EH (cell line): Measurements from ENCODE around the gene NDFIP2.

ENCODE experiments used
- DNase-seq: peaks from one replicate; pipeline ENCODE4 v3.0.0-alpha.2; 2015; ENCODE audit warnings: low read depth

NDFIP2 gene

DNA sequence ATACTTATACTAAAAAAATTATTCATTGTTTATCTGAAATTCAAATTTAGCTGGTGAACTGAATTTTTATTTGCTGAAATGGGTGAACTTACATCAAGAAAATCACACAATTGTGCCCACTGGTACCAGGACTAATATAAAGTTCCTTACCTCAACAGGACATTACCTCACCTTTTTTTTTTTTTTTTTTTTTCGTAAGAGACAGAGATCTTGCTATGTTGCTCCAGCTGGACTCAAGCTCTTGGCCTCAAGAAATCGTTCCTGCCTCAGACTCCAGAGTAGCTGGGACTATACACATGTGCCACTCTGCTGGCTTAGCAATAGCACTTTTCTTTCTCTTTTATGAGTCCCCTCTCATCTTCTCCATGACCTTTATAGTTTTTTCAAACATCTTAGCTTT is 22.5 kb upstream of the NDFIP2 start:
- no peak for DNase-seq

DNA sequence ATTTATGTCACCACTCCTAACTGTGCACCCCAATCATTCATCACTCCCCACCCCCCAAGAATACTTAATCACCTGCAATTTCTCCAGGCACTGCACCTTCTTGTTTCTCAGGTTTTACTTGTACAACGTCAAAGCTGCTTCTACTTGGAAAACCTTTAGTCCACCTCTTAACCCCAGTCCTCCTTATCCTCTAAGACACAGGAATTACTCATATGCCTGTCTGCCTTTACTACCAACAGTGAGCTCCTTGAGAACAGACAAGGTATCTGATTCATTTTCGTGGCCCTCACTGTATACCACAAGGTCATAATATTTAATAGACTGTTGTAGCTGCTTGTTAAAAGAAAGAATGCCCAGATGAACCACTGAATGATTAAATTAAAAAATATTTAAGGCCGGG is 21.0 kb upstream of the NDFIP2 start:
- DNase-seq: no peak

DNA sequence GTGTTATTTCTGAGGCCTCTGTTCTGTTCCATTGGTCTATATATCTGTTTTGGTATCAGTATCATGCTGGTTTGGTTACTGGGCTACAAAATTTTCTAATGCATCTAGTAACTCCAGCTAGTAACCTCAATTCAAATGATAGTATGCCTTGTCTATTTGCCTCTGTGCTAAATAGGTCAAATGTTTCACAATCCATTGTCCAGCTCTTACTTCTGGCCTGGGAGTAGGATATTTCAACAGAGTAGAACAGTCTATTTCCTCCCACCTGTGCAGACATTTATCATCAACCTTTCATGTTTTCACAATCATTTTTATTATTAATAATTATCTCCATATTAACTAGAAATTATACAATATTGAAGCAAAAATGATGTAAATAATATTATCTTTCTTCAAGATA is 18.1 kb upstream of the NDFIP2 start:
- DNase-seq: no peak

DNA sequence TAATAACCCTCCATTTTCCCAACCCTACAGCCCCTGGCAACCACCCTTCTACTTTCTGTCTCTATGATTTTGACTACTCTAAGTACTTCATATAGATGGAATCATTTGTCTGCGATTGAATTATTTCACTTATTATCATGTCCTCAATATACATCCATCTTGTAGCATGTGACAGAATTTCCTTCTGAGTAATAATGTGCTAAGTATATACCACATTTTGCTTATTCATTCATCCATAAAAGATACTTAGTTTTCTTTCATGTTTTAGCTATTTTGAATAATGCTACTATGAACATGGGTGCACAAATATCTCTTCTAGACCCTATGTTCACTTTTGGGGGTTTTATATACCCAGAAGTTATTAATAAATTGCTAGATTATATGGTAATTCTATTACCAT is 17.4 kb upstream of the NDFIP2 start:
- no peak for DNase-seq

DNA sequence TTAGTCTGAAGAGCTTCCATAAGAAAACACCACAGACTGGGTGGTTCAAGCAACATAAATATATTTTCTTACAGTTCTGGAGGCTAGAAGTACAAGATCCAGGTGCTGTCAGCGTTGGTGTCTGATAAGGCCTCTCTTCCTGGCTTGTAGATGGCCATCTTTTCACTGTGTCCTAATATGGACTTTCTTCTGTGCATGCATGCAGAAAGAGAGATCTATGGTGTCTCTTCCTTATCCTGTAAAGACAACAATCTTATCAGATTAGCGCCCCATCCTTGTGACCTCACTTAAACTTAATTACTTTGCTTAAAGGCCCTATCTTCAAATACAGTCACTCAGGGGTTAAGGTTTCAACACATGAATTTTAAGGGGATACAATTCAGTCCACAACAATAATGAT is 14.1 kb upstream of the NDFIP2 start:
- no peak for DNase-seq

DNA sequence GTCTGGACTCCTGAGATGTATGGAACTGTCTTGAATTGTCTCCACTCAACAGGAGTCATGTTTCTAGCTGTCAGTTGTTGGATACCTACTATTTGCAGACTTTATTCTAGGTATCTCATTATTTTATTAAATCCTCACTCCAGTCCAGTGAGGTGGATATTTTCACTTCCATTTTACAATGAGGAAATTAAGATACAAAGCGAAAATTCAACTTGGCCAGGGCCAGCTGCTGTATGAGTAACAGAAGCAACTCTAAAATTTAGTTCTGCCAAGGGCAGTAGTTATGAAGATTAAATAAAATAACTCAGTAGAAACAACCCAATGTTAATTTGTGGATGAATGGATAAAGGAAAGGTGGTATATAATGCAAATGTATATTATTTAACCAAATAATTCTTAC is 12.6 kb upstream of the NDFIP2 start:
- DNase-seq: no peak

DNA sequence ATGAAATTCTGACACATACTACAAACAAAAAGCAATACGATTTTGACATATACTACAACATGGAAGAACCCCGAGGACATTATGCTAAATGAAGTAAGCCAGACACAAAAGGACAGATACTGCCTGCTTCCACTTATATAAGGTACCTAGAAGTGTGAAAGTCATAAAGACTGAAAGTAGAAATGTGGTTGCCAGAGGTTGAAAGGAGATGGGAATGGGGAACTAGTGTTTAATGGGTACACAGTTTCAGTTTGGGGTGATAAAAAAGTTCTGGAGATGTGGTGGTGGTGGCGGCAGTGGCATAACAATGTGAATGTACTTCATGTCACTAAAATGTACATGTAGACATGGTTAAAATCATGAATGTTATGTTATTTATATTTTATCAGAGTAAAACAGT is 12.1 kb upstream of the NDFIP2 start:
- DNase-seq: no peak

DNA sequence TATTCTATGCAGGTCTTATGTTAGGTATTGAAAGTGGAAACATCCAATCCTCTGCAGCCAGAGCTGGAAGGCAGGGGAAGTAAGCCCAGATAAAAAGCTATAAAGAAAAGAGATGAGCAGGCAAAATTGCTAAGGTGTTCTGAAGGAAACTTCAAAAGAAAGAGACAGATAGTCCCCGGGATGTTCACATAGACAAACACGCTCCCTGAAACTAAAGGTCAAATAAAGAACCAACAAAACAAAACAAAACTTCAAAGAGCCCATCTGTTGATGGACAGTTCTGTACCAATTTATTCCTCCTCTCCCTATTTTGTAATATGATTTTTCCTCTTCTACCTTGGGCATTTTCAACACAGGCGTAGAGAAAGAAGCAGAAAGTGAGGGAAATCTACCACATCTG is 11.3 kb upstream of the NDFIP2 start:
- DNase-seq: no peak

DNA sequence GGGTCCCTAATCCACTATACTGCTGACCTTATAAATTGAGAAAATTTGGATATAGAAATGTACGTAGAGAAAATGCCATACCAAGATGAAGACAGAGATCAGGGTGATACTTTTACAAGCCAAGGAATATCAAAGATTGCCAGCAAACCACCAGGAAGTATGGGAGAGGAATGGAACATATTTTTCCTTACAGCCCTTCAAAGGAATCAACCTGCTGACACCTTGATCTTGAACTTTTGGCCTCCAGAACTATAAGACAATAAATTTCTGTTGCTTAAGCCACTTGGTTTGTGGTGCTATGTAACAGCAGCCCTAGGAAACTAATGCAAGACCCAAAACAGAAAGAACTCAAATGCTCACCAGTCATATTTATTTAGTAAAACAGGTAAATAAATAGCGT is 10.3 kb upstream of the NDFIP2 start:
- no peak for DNase-seq

DNA sequence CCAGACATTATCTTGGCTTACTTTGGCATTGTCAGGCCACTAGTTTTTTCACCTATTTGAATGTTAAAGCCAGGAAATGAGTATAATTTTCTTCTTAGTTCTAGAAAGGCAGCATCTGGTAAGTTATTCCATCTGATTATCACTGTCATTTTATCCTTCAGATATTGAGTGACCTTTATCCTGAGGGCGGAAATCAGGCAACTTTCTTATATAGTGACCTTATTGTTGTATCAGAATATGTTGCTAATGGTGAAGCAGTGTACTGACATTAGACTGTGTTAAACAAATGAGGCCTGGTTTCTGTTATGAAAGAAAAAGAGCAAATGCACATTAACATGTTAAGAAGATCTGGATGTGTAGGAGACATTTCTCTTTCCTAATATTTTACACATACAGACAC is 5.4 kb upstream of the NDFIP2 start:
- no peak for DNase-seq

DNA sequence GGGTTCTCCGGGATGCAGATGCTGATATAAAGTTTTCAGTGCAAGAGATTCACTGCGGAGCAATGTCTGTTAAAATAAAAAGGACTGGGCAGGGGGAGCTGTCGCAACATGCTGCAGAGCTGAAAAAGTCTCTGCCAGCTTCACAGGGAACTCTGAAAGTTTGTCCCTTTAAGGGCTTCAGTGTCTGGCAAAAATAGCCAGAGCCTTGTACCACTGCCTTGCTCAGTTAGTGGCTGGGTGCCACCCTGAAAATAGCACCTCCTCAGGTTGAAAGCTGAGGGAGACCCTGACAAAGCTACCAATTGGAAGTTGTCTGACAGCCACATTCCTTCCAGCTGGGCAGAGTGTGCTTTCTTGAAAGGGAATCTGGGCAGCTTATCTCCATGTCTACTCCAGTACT is 3.0 kb upstream of the NDFIP2 start:
- DNase-seq: no peak

DNA sequence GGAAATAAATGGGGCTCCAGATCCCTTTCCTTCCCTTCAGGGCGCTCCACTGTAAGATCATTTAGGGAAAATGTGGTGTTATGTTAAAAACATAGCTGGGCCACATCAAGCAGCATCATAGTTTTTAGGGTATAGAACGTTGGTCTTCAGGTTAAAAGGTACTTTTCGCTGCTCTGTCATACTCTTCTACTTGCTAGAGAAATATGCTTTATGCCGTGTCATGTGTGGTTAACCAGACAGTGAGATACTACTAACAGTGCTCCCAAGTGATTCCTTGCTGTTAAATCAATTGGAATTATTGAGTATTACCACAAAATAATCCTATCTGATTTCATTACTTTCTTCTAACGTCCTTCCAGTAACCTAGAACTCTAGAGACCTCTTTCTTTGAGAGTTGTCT is 1.1 kb upstream of the NDFIP2 start:
- no peak for DNase-seq

DNA sequence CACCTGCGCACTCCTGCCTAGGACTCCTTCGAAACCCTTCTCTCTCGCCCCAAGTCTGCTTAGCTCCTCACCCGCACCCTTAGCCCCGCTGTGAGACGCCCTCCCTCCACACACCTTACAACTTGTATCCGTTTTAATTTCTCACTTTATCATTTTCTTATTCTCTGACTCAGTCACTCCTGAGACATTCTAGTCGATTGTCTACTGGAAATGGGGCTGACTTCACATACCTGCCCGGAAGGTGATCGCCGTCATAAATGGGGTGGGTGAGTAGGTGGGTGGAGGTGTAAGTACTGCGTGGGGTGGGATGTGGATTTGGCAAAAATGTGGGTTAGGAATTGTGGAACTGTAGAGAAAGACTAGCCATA is 714 bp downstream of the NDFIP2 start:
- no peak for DNase-seq

DNA sequence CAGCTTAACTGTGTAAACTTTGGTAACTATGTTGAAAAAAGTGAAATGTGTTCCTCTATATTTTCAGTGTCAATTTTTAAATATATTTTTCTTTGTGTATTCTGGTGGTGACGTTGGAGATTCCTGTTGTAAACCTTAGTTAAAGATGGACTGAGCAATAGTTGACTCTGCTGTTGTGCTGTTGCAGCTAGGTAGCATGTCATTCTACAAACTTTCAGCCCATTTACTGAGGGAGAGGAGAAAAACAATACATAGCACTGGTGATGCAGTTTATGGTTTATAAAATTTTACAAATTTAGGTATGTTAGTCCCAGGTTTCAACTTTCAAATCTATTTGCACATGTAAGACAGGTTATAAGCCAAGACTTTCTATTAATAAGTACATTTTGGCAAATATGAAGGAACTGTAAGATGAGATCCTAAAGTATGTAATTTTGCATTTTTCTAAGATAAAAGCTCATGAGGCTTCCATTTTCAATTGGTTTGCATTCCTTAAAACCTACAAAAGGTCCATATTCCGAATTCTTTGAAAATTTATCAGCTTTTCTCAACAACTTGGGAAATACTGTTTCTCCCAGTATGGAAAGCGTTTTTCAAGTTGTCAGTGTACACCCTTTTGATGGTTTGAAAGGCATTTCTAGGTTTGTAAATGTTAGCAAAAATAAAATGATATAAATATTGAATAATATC is 1.5 kb downstream of the NDFIP2 start:
- peak; percentile 49 for DNase-seq

DNA sequence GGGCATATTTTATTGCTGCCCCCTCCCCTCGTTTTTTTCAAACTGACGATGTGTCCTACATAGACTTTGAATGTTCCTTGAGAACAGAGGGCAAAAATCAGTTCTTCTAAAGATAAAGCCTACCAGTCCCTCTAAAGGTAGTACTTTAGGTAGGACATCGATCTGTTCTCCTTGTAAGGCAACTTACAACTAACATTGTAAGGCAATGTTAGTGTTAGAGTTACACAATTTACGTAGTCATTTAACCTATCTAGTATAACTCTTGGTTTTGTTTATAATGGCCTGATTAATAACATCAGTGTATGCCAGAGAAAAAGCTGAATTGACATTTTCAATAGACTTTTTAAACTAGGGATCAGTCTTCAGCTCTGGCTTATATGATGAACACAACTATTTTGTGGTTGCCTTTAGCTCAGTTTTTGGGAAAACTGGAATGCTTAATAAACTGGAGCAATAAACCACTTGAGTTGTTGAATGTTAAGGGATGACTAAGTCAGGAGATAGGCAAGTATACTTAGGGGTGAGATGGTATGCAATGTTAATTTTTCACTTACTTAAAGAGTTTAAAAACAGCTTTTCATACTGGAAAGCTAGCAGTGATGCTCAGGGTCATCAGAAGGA is 2.2 kb downstream of the NDFIP2 start:
- DNase-seq: peak; percentile 93

DNA sequence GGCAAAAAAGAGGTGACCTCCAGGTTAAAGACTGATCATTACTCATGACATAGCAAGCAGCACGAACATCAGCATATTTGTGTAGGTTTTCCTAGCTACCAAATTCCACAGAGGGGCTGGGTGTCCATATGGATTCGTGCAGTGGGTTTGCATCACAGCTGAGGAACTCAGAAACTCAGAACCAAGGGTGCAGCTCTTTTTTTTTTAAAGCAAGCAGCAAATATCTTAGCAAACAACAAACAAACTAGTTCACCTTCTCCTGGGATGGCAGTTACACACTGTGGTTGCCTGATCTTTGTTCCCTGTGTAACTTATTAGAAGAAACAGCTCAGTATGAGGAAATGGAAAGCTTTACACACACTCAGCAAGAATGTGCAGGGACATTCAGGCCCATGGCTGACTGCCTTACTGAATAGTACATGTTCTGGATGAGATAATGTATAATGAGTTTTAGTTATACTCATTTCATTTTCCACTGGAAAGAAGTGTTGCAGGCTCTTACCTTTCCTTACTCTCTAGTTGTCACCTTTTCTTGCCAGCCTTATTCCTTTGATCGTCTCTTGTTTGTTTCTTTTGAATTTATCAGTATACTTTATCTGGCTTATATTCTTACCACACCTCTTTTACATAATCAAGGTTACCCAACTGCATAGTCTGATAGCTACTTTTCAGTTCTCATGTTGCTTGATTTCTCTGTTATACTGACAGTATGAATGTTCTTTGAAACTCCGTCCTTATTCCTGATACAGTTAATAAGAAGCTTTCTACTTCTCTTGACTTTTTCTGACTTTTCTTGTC is 4.3 kb downstream of the NDFIP2 start:
- peak; percentile 90 for DNase-seq

DNA sequence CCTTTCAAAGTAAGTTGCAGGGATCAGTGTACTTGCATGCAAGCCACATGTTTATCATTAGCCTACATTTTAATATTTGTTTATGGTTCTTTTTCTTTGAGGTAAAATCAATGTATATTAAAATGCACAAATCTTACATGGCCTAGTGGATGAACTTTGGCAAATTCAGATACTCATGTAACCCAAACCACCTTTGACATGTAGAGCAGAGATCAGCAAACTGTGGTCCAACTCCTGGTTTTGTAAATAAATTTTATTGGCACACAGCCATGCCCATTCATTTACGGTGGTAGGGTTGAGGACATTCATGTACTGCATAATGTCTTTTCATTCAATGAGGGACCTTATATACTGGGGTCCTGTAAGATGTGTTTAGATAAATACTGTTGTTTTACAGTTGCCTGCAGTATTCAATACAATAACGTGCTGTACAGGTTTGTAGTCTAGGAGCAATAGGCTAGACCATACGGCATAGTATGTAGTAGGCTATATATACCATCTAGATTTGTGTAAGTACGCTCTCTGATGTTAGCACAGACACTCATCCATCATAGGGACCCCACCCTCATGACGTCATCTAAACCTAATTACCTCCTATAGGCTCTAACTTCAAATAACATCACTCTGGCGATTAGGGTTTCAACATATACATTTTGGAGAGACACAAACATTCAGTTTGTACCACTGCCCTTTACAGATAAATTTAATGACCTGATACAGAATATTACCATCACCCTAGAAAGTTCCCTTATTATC is 5.7 kb downstream of the NDFIP2 start:
- DNase-seq: no peak

DNA sequence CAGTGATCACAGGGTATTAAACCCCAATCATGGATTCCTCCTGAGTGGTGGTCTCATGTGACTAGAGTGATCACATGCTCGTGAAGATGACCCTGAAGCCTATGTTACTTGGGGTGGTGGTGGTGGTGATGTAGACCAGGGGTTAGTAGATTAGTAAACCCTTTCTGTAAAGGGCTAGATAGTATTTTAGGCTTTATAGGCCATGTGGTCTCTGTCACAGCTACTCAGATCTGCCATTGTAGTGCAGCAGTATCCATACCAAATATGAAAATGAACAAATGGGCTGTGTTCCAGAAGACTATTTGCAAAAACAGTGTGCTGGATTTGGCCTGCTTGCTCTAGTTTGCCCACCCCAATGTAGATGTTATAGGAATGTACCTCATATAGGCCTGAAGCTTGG is 9.4 kb downstream of the NDFIP2 start:
- no peak for DNase-seq

DNA sequence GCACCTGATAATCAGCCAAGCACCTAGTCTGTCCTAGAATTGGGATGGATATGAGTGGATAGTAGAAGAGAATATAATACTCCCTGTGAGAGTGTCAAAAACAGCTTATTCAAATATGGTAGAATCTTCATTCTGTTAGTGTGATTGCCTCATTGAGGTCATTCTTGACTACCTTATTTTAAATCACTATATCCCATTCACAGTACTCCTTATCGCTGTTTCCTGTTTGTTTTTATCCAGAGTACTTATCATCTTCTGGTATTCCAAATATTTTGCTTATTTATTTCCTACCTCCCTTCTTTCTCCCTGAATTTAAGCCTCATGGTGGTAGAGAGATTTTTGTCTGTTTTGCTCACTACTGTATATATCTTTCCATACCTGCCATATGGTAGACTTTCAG is 9.9 kb downstream of the NDFIP2 start:
- DNase-seq: peak; percentile 8

DNA sequence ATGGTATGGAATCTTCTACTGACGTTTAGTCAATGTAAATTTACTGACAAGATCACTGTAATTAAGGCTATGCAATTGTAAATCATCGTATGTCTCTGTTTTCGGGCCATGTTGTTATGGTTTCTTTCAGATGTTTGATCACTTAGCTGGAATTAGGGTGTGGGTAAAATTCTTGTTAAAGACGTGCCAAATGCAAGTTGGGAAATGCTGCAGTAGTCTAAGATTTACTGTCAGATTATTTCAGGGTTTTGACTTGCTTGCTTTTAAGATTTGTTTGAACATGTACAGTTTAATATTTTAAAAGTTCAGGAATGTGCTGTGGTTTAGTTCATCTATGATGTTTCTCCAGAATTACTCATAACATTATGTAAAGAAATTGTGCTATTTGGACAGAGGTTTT is 10.8 kb downstream of the NDFIP2 start:
- peak; percentile 89 for DNase-seq

DNA sequence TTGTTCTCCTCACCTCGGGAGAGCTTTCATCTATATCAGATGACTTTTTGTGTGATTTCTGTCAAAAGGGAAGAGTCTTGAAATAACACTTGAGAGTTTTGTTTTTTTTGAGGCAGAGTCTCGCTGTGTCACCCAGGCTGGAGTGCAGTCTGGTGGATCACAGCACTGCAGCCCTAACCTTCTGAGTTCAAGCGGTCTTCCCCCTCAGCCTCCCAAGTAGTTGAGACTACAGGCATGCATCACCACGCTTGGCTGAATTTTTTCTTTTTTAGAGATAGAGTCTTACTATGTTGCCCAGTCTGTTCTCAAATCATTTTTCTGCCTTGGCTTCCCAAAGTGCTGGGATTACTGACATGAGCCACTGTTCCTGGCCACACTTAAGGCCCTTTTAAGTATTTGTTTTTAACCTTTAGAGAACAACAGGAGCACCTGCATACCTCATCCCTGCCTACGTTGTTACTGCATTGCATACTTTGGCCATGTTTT is 11.4 kb downstream of the NDFIP2 start:
- DNase-seq: peak; percentile 21

DNA sequence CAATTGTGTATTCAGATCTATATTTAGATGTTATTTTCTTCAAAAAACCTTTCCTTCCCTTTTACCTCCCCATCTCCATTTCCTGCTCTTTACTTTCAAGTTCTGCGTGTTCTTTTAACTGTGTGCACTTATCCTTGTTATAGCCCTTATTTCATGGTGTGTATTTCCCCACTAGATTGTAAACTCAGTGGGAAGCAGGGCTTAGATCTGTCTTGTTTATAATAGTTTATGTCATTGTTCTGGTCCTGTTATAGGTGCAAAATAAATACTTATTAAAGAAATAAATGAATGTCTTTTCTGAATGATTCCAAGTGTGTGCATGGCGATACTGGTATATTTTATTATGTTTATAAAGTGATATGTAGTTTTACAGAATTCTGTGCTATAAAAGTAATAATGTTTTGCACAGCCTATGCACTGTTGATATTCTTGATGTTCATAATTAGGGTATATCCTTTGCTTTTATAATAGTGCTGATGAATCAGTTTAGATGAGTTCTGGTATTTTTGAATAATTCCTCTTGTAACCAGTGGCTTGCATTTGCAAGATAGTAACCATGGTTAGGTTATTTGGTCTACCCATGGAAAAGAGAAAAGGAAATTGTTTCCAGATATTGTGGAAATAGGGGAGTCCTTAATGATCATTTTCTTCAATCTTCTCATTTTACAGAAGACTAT is 12.1 kb downstream of the NDFIP2 start:
- no peak for DNase-seq
